Adrenal gland (tissue), 12 donors: ENCODE results near the gene DCC. TPM values are rescaled to one million over a fixed set of nuclear protein-coding genes. Genes with fewer than 3 reads are reported as not detected.

Experiments used
- DNase-seq, 7 donors: peaks; one replicate each; pipeline ENCODE4 v3.0.0-alpha.2; 2019 to 2020
- H3K27ac ChIP-seq, 5 donors: fragments of 200-600 bp; sonication (generic) in 4 of 5; 1 replicate in 3 of 5; 2 replicates in 2 of 5; pipeline versions ENCODE4 v1.5.1 to v1.8.0; 2016 to 2020; ENCODE audit warnings: mild to moderate bottlenecking in 1 of 5
- H3K27me3 ChIP-seq: fragments of 200-600 bp; 2 replicates; pipeline ENCODE4 v1.8.0; 2021
- H3K36me3 ChIP-seq, 2 donors: fragments of 200-600 bp; replicated peaks in 1 of 2; 1 replicate in 1 of 2; 2 replicates in 1 of 2; pipeline versions ENCODE4 v1.5.1 to v1.8.0; 2018 to 2022
- H3K4me1 ChIP-seq, 2 donors: fragments of 200-600 bp; replicated peaks in 1 of 2; 1 replicate in 1 of 2; 2 replicates in 1 of 2; pipeline versions ENCODE4 v1.5.1 to v1.8.0; 2018 to 2021
- H3K4me3 ChIP-seq, 4 donors: fragments of 200-600 bp; sonication (generic) in 3 of 4; one replicate each; pipeline ENCODE4 v1.5.1; 2016 to 2018
- H3K9me3 ChIP-seq, 3 donors: fragments of 200-600 bp; sonication (generic) in 1 of 3; replicated peaks in 1 of 3; 1 replicate in 2 of 3; 2 replicates in 1 of 3; pipeline versions ENCODE4 v1.5.1 to v1.8.0; 2016 to 2021
- CTCF ChIP-seq, 6 experiments: fragments of 450-650 bp in 4 of 6; fragments of 200-600 bp in 2 of 6; sonication (generic) in 1 of 6; IDR thresholded peaks; 1 replicate in 5 of 6; 2 replicates in 1 of 6; pipeline versions ENCODE4 v1.5.1 to v1.8.0; 2016 to 2021; ENCODE audit warnings: antibody characterized with exemption in 6 of 6, mild to moderate bottlenecking in 2 of 6, moderate library complexity in 1 of 6
- POLR2A ChIP-seq, 2 donors: fragments of 450-650 bp; IDR thresholded peaks; one replicate each; pipeline ENCODE4 v1.6.1; 2017; ENCODE audit warnings: antibody characterized with exemption in 2 of 2, mild to moderate bottlenecking in 2 of 2, moderate library complexity in 1 of 2
- WGBS, 4 donors: extraction: QIAGEN DNeasy Blood & Tissue Kit in 2 of 4; methylation state at CpG; one replicate each; pipeline versions ENCODE4 v1.1.5 to v1.1.7; 2013 to 2017; 5-methylcytosine and 5-hydroxymethylcytosine counted together
- intact Hi-C, 2 donors: fragments of 100-400 bp; cut with DNase I; formaldehyde crosslinking; loops; one replicate each; pipeline versions ENCODE4 v1.14.1 to v1.15.0; 2022 to 2023
- polyA plus RNA-seq, 3 donors: library from polyadenylated mRNA; stranded (reverse); fragments of 200-250 nt in 2 of 3; fragments of 350-450 nt in 1 of 3; fragmentation: Illumina TruSeq in 1 of 3; extraction: RNeasy Lipid Tissue Mini Kit (QIAGEN cat#74804) in 1 of 3; gene quantifications; one replicate each; pipeline ENCODE4 v1.2.3, GENCODE V29; 2013 to 2014
- total RNA-seq, 9 donors: library from RNA; depleted of rRNA in 4 of 9; stranded (reverse); fragments of >200 nt in 4 of 9; fragments of 120-200 nt in 1 of 9; fragmentation: NEBNext Ultra II Directional in 1 of 9; extraction: Animal tissue kit (Norgen Biotek cat#: 25700) in 1 of 9; gene quantifications; one replicate each; pipeline versions ENCODE4 v1.1.0 to v1.2.4, GENCODE V29; 2013 to 2023
- donor health status: healthy with polysubstance abuse.
- donor health status: Bipolar disorder and iron deficiency.
- donor health status: DM: yes; HTN: yes; CAD: no.
- donor health status: DM: no; HTN: no; CAD: no.
- donor health status: DM: no; HTN: no; CAD: no.
- donor health status: DM: yes; HTN: yes; CAD: no.

DCC gene
- total and polyA plus RNA-seq, 12 donors, result 0.33 to 3.5 (median 1.1) TPM; not detected in 1

- intact Hi-C loops, result no loop called here
- no peak overlapping the region for H3K27ac ChIP-seq
- H3K27me3 ChIP-seq, result no peaks in the 10 kb centered on the region
- 30 to 44% (median 35%) methylated on average over 1 of the region's 1 CpG for WGBS, 4 donors
- H3K4me3 ChIP-seq, result no peak overlapping the region
- H3K9me3 ChIP-seq, result no peaks in the 10 kb centered on the region
- no peak for TF ChIP-seq POLR2A (IDR thresholded peaks at IDR 0.05)
- no peak for TF ChIP-seq CTCF (IDR thresholded peaks at IDR 0.05)
- no peaks in the 10 kb centered on the region for H3K4me1 ChIP-seq
- DNase-seq, result no peak
- H3K36me3 ChIP-seq, result no peaks in the 10 kb centered on the region
These were observed 596.9 kb downstream of the DCC start for GRCh38 chr18:52936931-52937330.

- no peaks in the 10 kb centered on the region for H3K4me1 ChIP-seq
- H3K27ac ChIP-seq, result no peak overlapping the region
- DNase-seq, result no peak
- H3K36me3 ChIP-seq, result no peaks in the 10 kb centered on the region
- no peak for TF ChIP-seq POLR2A (IDR thresholded peaks at IDR 0.05)
- TF ChIP-seq CTCF (IDR thresholded peaks at IDR 0.05), result no peak
- H3K9me3 ChIP-seq, result no peaks in the 10 kb centered on the region
- 83 to 89% (median 88%) methylated on average over 6 of the region's 6 CpGs for WGBS, 4 donors
- intact Hi-C loops, result no loop called here
- H3K27me3 ChIP-seq, result no peaks in the 10 kb centered on the region
- no peak overlapping the region for H3K4me3 ChIP-seq
These were observed 597.8 kb downstream of the DCC start for GRCh38 chr18:52937840-52938239.

GRCh38 chr18:52945552-52945951 is 605.6 kb downstream of the DCC start:
- no peak overlapping the region for H3K27ac ChIP-seq
- H3K27me3 ChIP-seq, result no peaks in the 10 kb centered on the region
- no peaks in the 10 kb centered on the region for H3K4me1 ChIP-seq
- no peaks in the 10 kb centered on the region for H3K36me3 ChIP-seq
- no peak for DNase-seq
- intact Hi-C loops, result no loop called here
- no peak for TF ChIP-seq CTCF (IDR thresholded peaks at IDR 0.05)
- no peak for TF ChIP-seq POLR2A (IDR thresholded peaks at IDR 0.05)
- no peaks in the 10 kb centered on the region for H3K9me3 ChIP-seq
- H3K4me3 ChIP-seq, result no peak overlapping the region
- WGBS, 4 donors, result 20 to 39% (median 28%) methylated on average over 2 of the region's 2 CpGs

- intact Hi-C loops, result no loop called here
These were observed 609.0 kb downstream of the DCC start for GRCh38 chr18:52948868-52949444.

More at GRCh38 chr18:52948868-52949444, 609.0 kb downstream of the DCC start:
- TF ChIP-seq CTCF (IDR thresholded peaks at IDR 0.05) (no peak), POLR2A (IDR thresholded peaks at IDR 0.05) (no peak)
- 28 to 43% (median 34%) methylated on average over 1 of the region's 1 CpG for WGBS, 4 donors
- no peaks in the 10 kb centered on the region for H3K36me3 ChIP-seq
- no peaks in the 10 kb centered on the region for H3K27me3 ChIP-seq
- H3K4me1 ChIP-seq, result no peaks in the 10 kb centered on the region
- H3K27ac ChIP-seq, result no peak overlapping the region
- H3K9me3 ChIP-seq, result no peaks in the 10 kb centered on the region
- H3K4me3 ChIP-seq, result no peak overlapping the region
- DNase-seq, result no peak
